Stimulated activated CD8-positive, alpha-beta memory T cell treated with anti-CD3 and anti-CD28 coated beads, Interleukin-4, amount 100 ng/mL, for 48 hours (primary cell): ENCODE results near the gene TEDC2.
"Not testable (repeated sequence)": the region's sequence is repeated elsewhere in the genome, so short reads cannot be mapped to it uniquely, and the experiment has no call there.

Source experiments
- DNase-seq: peaks from one replicate; pipeline ENCODE4 v3.0.0-alpha.2; 2020

TEDC2 gene, protein sequence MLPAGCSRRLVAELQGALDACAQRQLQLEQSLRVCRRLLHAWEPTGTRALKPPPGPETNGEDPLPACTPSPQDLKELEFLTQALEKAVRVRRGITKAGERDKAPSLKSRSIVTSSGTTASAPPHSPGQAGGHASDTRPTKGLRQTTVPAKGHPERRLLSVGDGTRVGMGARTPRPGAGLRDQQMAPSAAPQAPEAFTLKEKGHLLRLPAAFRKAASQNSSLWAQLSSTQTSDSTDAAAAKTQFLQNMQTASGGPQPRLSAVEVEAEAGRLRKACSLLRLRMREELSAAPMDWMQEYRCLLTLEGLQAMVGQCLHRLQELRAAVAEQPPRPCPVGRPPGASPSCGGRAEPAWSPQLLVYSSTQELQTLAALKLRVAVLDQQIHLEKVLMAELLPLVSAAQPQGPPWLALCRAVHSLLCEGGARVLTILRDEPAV

DNA sequence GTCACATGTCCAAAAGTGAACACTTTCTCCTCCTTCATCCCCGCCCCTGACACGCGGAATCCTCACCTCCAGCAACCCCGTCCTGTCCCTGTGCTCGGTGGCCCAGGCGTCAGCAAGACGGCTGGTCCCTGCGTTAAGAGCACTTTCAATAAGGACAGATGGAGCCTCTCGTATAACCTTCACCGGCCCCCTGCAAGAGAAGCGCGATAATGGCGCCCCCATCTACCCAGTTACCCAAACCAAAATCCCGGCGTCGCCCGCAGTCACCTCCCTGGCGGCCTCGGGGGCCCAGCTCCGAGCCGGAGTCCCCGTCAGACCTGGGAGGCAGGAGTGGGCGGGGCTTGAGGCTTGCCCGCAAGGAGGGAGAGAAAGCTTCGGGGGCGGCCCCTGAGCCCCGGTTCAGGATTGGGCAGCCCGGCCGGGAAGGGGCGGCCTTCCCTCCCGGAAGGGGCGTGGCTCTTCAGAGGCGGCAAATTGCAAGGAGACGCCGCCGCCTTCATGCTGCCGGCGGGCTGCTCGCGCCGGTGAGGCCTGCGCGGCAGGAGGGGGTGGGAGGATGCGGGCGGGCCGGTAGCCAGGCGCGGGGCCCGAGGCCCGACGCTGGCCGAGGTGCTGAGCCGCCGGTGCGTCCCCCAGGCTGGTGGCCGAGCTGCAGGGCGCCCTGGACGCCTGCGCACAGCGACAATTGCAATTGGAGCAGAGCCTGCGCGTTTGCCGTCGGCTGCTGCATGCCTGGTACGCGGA lies at the start of gene TEDC2:
TSS of gene TEDC2 (plus strand) at position 463 of the 744 bp plus-strand sequence. CDS start at position 499, 36 bp downstream.
- DNase-seq = peak; percentile 99

DNA sequence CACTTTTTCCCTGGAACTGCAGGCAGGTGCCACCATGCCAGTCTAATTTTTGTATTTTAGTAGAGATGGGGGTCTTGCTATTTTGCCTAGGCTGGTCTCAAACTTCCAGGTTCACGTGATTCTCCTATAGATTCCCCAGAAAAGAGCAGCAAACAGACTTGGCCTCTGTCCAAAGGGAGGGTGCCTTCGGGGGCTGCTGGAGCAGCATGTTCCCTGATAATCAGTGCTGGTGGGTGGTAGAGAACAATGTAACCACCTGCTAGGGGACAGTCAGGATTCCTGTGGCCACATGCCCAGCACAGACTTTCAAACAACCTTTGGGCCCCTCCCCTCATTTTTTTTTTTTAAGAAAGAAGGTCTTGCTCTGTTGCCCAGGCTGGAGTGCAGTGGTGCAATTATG lies 44.8 kb upstream of the TEDC2 start:
- DNase-seq = no peak

GRCh38 chr16:2420035-2420434 lies 39.9 kb upstream of the TEDC2 start:
- DNase-seq = no peak

DNA sequence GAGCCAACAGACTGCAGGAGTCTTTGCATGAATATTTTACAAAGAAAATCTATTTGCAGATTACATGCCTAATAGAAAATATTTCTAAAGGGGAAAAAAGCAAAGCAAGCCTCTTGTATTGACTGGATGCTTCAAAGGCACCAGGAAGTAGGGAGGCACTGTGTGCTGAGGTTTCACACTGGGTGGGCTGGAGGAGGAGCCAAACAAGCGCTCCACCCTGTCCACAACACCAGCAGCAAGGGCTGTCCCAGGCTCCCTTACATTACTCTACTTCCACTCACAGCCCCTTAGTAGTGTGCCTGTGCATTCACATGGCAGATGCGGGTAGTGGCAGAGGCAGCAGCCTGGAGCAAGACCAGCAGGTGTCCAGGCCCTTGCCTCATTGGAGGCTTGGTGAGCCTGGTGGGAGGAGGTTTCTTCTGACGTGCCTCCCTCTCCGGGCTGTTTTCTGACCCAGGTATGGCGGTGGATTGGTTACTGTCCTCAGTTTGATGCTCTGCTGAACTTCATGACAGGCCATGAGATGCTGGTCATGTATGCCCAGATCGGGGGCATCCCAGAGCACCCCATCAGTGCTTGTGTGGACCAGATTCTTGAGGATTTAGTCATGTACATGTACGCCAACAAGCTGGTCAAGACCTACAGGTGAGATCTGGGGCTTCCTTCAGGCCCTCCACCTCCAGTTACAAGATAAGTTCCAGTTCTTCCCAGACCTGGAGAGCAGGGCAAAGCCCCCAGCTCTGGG lies 37.6 kb upstream of the TEDC2 start:
- no peak for DNase-seq

GRCh38 chr16:2424061-2425007 lies 35.6 kb upstream of the TEDC2 start:
- DNase-seq = no peak

DNA sequence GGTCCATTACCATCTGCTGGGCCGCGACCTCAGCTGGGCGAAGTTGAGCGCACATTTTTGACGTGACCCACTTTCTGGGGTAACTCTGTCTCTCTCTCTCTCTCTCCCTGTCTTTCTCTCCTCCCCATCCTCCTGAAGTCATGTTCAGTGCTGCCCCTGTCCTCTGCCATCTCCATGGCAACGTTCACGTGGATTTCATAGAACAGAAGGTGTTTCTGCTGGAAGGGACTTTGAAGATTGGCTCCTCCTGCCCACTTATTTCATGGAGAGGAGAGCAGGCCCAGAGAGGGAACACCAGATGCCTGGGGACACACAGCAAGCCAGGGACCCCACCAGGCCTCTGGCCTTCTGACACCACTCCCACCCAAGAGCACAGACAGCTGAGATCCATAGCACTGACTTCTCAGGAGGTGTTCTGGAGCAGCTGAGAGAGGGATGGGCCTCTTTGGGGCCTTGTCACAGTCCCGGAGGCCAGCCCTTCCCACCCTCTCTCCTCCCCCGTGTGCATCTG lies 34.8 kb upstream of the TEDC2 start:
- no peak for DNase-seq

- DNase-seq = no peak
These were observed 34.0 kb upstream of the TEDC2 start for GRCh38 chr16:2425825-2426430.

DNA sequence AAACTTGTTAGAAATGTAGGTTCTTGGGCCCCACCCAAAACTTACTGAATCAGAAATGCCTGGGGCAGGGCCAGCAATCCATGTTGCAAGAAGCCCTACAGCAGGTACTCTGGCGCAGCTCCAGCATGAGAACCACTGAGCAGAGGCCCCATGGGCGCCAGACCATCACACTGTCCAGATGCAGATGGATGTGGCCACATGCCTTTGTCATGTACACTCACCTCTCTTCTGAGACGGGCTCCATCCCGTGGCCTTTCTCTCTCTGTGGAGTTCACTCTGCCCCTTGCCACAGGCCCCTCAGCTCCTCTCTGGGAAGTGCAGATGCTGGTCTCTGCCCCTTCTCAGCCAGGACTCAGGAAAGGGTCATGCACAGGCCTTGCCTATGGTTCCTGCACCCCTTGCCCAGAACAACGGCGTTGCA lies 33.0 kb upstream of the TEDC2 start:
- DNase-seq = no peak

- DNase-seq = no peak
These were observed 32.4 kb upstream of the TEDC2 start for GRCh38 chr16:2427526-2427925.

- DNase-seq = no peak
These were observed 31.7 kb upstream of the TEDC2 start for GRCh38 chr16:2428051-2428783.

GRCh38 chr16:2428784-2429033 lies 31.2 kb upstream of the TEDC2 start:
- no peak for DNase-seq

DNA sequence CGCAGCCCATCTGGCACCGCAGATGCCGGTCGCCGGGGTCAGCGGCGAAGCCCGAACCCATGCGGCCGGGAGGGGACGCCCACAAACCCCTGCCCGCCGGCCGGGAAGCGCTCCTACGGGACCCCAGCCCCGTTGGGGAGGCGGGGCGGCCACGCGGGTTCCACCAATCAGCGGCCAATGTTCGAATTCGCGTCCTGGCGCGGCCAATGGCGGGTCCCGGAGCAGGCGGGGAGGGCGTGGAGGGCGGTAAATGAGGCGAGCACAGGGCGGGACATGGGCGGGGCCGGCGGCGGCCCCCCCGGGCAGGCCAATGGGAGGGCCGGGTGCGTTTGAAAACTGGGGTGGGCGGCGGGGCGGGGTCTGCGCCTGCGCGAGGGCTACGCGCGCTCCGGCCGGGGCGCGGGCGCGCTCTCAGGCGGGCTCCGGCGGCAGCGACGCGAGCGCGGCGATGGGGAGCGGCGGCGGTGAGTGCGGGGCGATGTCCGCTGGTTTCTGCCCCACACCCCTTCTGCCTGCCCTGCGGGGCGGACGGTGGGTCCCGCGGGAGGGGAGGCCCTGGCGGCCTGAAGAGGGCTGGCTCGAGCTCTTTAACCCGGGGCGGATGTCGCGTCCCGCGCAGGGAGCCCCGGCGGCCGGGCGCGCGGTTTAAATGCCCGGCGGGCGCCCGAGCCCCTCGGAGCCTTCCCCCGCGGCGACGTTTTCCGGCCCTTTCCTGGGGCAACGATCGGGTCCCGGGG lies 30.7 kb upstream of the TEDC2 start, which contains the start of gene CCNF:
TSS of gene CCNF (plus strand) at position 414 of the 737 bp plus-strand sequence. CDS start at position 449, 35 bp downstream.
- DNase-seq = peak; percentile 98

DNA sequence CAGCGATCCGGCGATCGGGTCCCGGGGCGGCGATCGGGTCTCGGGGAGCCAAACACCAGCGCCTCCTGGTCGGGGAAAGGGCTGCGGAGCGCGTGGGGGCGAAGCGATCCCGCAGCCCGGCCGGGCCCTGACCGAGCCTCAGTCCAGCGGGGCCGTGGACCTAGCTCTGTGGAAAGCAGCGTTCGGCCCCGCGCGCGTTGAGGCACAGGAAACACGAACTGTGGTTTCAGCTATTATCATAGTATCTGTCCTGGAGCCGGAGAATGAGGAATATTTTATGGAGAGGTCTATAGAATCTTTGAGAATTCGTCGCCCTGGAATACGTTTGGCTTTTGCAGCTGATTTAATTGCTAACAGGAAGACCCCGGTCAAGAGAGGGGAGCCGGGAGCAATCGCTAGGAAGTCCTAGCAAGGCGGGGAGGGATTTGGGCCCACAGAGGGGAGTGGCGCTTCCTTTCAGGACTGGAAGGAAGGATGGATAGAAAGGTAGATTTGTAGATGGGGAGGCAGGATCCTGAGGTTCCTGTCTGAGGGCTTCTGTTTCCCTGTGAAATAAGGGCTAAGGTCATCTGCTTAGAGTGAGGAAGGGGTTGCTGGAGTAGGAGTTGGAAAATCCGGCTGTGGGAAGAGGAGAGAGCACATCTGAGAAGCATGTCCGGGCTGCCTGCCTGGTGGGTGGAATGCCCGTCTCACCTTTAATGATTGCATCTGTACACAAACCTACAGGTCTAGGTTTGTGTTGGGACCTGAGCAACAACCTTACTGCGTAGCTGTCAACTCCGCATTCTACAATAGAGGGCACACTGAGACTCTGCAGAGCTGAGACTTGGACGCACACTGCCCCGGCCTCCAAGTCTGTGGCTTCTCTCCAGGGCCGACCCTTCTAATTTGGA lies 29.9 kb upstream of the TEDC2 start:
- no peak for DNase-seq

DNA sequence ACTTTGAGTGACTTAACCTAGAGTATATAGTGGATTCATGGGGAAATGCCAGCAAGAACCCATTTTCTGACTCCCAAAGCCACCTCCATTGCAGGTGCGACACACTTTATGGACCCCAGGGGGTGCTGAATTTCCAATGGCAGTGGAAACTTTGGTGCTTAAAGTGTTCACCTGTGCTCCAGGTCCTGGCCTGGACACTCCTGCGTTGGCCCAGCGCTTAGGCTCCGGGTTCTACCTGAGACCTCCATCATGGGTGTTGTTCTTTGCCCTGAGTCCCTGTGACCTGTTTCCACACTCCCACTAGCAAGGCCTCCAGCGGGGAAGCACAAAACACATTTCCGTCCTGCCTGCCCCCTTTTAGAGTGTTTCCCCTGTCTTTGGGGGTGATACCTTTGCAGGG lies 27.6 kb upstream of the TEDC2 start:
- DNase-seq = no peak

GRCh38 chr16:2432801-2433505 lies 27.0 kb upstream of the TEDC2 start:
- no peak for DNase-seq

- DNase-seq = not testable (repeated sequence)
These were observed 24.7 kb upstream of the TEDC2 start for GRCh38 chr16:2435236-2435635.

DNA sequence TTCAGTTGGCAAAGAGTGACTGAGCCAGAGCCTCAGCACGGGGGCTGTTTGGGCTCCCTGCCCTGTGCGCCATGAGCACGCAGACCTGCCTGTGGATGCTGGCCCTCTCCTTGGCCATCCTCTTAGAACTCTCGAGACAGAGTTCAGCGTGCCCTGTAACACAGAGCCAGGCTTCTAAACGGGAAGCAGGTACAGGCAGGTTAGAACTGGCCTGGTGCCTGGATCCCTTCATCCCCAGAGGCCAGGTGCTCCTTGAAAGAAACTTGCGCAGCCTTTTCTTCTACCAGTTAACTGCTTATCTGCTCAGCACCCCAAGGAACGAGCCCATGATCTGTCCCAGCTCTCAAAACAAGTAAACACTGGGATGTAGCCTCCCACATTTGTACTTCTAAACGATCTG lies 23.8 kb upstream of the TEDC2 start:
- DNase-seq = no peak

- DNase-seq = no peak
These were observed 22.7 kb upstream of the TEDC2 start for GRCh38 chr16:2437032-2437790.
